Breast epithelium (tissue), 3 donors: ENCODE measurements around the gene HDHD5.

Experiments
- POLR2A ChIP-seq: fragments of 450-650 bp; IDR thresholded peaks from one replicate; pipeline ENCODE4 v1.6.1; 2016; ENCODE audit warnings: antibody characterized with exemption, mild to moderate bottlenecking, moderate library complexity
- TF ChIP-seq, protein P1 (sequence below), 3 donors: fragments of 450-650 bp; IDR thresholded peaks; one replicate each; pipeline ENCODE4 v1.5.1; 2016 to 2017; ENCODE audit warnings: antibody characterized with exemption in 3 of 3, mild to moderate bottlenecking in 3 of 3, moderate library complexity in 3 of 3

GRCh38 chr22:17140826-17141766 is 18.0 kb downstream of the HDHD5 start:
- TF ChIP-seq, protein P1, sequence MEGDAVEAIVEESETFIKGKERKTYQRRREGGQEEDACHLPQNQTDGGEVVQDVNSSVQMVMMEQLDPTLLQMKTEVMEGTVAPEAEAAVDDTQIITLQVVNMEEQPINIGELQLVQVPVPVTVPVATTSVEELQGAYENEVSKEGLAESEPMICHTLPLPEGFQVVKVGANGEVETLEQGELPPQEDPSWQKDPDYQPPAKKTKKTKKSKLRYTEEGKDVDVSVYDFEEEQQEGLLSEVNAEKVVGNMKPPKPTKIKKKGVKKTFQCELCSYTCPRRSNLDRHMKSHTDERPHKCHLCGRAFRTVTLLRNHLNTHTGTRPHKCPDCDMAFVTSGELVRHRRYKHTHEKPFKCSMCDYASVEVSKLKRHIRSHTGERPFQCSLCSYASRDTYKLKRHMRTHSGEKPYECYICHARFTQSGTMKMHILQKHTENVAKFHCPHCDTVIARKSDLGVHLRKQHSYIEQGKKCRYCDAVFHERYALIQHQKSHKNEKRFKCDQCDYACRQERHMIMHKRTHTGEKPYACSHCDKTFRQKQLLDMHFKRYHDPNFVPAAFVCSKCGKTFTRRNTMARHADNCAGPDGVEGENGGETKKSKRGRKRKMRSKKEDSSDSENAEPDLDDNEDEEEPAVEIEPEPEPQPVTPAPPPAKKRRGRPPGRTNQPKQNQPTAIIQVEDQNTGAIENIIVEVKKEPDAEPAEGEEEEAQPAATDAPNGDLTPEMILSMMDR (IDR thresholded peaks at IDR 0.05): no peak
- TF ChIP-seq POLR2A: no peak
